ENCODE data around the gene TDRD3.

DNA sequence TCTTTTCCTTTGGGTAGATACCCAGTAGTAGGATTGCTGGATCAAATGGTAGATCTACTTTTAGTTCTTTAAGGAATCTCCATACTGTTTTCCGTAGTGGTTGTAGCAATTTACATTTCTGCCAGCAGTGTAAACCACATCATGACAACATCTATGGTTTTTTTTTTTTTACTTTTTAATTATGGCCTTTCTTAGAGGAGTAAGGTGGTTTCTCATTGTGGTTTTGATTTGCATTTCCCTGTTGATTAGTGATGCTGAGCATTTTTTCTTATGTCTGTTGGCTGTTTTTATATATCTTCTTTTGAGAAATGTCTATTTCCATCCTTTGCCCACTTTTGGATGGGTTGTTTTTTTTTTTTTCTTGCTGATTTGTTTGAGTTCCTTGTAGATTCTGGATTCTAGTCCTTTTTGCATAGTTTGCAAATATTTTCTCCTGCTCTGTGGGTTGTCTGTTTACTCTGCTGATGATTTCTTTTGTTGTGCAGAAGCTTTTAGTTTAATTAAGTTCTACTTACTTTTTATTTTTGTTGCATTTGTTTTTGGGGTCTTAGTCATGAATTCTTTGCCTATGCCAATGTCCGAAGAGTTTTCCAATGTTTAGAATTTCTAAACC lies 38.8 kb downstream of the TDRD3 start:
- TF ChIP-seq, protein P1, sequence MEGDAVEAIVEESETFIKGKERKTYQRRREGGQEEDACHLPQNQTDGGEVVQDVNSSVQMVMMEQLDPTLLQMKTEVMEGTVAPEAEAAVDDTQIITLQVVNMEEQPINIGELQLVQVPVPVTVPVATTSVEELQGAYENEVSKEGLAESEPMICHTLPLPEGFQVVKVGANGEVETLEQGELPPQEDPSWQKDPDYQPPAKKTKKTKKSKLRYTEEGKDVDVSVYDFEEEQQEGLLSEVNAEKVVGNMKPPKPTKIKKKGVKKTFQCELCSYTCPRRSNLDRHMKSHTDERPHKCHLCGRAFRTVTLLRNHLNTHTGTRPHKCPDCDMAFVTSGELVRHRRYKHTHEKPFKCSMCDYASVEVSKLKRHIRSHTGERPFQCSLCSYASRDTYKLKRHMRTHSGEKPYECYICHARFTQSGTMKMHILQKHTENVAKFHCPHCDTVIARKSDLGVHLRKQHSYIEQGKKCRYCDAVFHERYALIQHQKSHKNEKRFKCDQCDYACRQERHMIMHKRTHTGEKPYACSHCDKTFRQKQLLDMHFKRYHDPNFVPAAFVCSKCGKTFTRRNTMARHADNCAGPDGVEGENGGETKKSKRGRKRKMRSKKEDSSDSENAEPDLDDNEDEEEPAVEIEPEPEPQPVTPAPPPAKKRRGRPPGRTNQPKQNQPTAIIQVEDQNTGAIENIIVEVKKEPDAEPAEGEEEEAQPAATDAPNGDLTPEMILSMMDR (IDR thresholded peaks at IDR 0.05), result no peak
- no peak for TF ChIP-seq POLR2AphosphoS5 (IDR thresholded peaks at IDR 0.05; ENCODE audit: low read depth, low read length)
- TF ChIP-seq TCF7L2 (IDR thresholded peaks at IDR 0.05; ENCODE audit: low read depth, low read length), result no peak

All from Panc1 (cell line).